Hepatocyte (in vitro differentiated cells): ENCODE data around the gene GRM1. TPM values are rescaled to one million over a fixed set of nuclear protein-coding genes. Genes with fewer than 3 reads are reported as not detected.

ENCODE experiments used
- DNase-seq: peaks from one replicate; pipeline ENCODE4 v3.0.0-alpha.2; 2016; ENCODE audit warnings: low spot score
- H2AFZ ChIP-seq: fragments of 200-600 bp; sonication (generic); 2 replicates; pipeline ENCODE4 v1.6.0; 2016; ENCODE audit warnings: antibody characterized with exemption, mild to moderate bottlenecking
- H3K27ac ChIP-seq: fragments of 200-600 bp; sonication (generic); 2 replicates; pipeline ENCODE4 v1.5.1; 2016; ENCODE audit warnings: mild to moderate bottlenecking
- H3K27me3 ChIP-seq: fragments of 200-600 bp; sonication (generic); 2 replicates; pipeline ENCODE4 v1.6.1; 2016
- H3K36me3 ChIP-seq: fragments of 200-600 bp; sonication (generic); replicated peaks from 2 replicates; pipeline ENCODE4 v1.5.1; 2016; ENCODE audit warnings: low read depth; ENCODE audit not compliant: insufficient read depth
- H3K4me1 ChIP-seq: fragments of 200-600 bp; sonication (generic); 2 replicates; pipeline ENCODE4 v1.5.1; 2016; ENCODE audit warnings: mild to moderate bottlenecking, moderate library complexity; ENCODE audit not compliant: insufficient read depth
- H3K4me2 ChIP-seq: fragments of 200-600 bp; sonication (generic); 2 replicates; pipeline ENCODE4 v1.6.0; 2016
- H3K4me3 ChIP-seq: fragments of 200-600 bp; sonication (generic); 2 replicates; pipeline ENCODE4 v1.5.1; 2016; ENCODE audit warnings: mild to moderate bottlenecking
- H3K79me2 ChIP-seq: fragments of 200-600 bp; sonication (generic); 2 replicates; pipeline ENCODE4 v1.6.0; 2017; ENCODE audit warnings: mild to moderate bottlenecking
- H3K9me2 ChIP-seq: fragments of 200-600 bp; sonication (generic); replicated peaks from 2 replicates; pipeline ENCODE4 v1.6.0; 2017; ENCODE audit warnings: mild to moderate bottlenecking; ENCODE audit not compliant: insufficient read depth
- H3K9me3 ChIP-seq: fragments of 200-600 bp; sonication (generic); 2 replicates; pipeline ENCODE4 v1.5.1; 2016; ENCODE audit warnings: low read depth, mild to moderate bottlenecking
- H4K20me1 ChIP-seq: fragments of 200-600 bp; sonication (generic); 2 replicates; pipeline ENCODE4 v1.6.0; 2016; ENCODE audit warnings: mild to moderate bottlenecking; ENCODE audit not compliant: insufficient read depth, poor library complexity, severe bottlenecking
- CTCF ChIP-seq: fragments of 200-600 bp; sonication (generic); IDR thresholded peaks from 2 replicates; pipeline ENCODE4 v1.5.1; 2016; ENCODE audit warnings: antibody characterized with exemption, mild to moderate bottlenecking; ENCODE audit not compliant: poor library complexity
- EZH2 ChIP-seq: fragments of 200-600 bp; sonication (generic); IDR thresholded peaks from 2 replicates; pipeline ENCODE4 v1.6.1; 2016; ENCODE audit warnings: antibody characterized with exemption, mild to moderate bottlenecking, borderline replicate concordance
- EZH2phosphoT487 ChIP-seq: fragments of 200-600 bp; sonication (generic); IDR thresholded peaks from one replicate; pipeline ENCODE4 v1.6.1; 2018; ENCODE audit warnings: antibody characterized with exemption, mild to moderate bottlenecking, low read depth, moderate library complexity; ENCODE audit not compliant: unreplicated experiment, severe bottlenecking
- WGBS: methylation state at CpG from one replicate; pipeline ENCODE4 v1.1.6; 2016; ENCODE audit warnings: low lambda C conversion rate; ENCODE audit errors: missing lambda C conversion rate; 5-methylcytosine and 5-hydroxymethylcytosine counted together
- polyA plus RNA-seq: library from polyadenylated mRNA; unstranded; fragments of >200 nt; fragmentation: Nextera tagmentation; extraction: Ambion mirVana; gene quantifications from 2 replicates; pipeline ENCODE4 v1.2.1, GENCODE V29; 2016
- total RNA-seq: library from RNA; depleted of rRNA; stranded (reverse); fragments of >200 nt; gene quantifications from 2 replicates; pipeline ENCODE4 v1.2.3, GENCODE V29; 2014

GRM1 gene
- total and polyA plus RNA-seq, 2 experiments from 2014 or later, result 0.17 TPM; not detected in 1

GRCh38 chr6:146169872-146170271, 141.0 kb downstream of the GRM1 start:
- H2AFZ ChIP-seq, result no peak overlapping the region
- 83% methylated on average over 1 of the region's 1 CpG for WGBS

GRCh38 chr6:146177785-146178184, 148.9 kb downstream of the GRM1 start:
- Histone ChIP-seq H3K9me3 (no peaks in the 10 kb centered on the region), H3K9me2 (no peaks in the 10 kb centered on the region), H3K36me3 (no peaks in the 10 kb centered on the region), H3K27me3 (no peaks in the 10 kb centered on the region), H2AFZ (no peak overlapping the region), H3K4me2 (no peak overlapping the region), H3K4me3 (no peak overlapping the region), H3K4me1 (no peaks in the 10 kb centered on the region), H4K20me1 (no peaks in the 10 kb centered on the region), H3K79me2 (no peaks in the 10 kb centered on the region), H3K27ac (no peak overlapping the region)
- no peak for DNase-seq
- TF ChIP-seq EZH2 (no peak), EZH2phosphoT487 (no peak), CTCF (no peak)
- WGBS, result 94% methylated on average over 1 of the region's 1 CpG

More at GRCh38 chr6:146169872-146170271, 141.0 kb downstream of the GRM1 start:
- H4K20me1 ChIP-seq, result no peaks in the 10 kb centered on the region
- H3K9me2 ChIP-seq, result no peaks in the 10 kb centered on the region
- no peaks in the 10 kb centered on the region for H3K9me3 ChIP-seq
- no peak for DNase-seq
- H3K4me2 ChIP-seq, result no peak overlapping the region
- no peak for TF ChIP-seq EZH2
- TF ChIP-seq EZH2phosphoT487, result no peak
- TF ChIP-seq CTCF, result no peak
- no peaks in the 10 kb centered on the region for H3K4me1 ChIP-seq
- H3K36me3 ChIP-seq, result no peaks in the 10 kb centered on the region
- no peak overlapping the region for H3K4me3 ChIP-seq
- no peaks in the 10 kb centered on the region for H3K79me2 ChIP-seq
- H3K27me3 ChIP-seq, result no peaks in the 10 kb centered on the region
- no peak overlapping the region for H3K27ac ChIP-seq

- Histone ChIP-seq H3K4me2 (no peak overlapping the region), H3K27me3 (no peaks in the 10 kb centered on the region), H2AFZ (no peak overlapping the region), H3K9me3 (no peaks in the 10 kb centered on the region), H3K79me2 (no peaks in the 10 kb centered on the region), H3K4me1 (no peaks in the 10 kb centered on the region), H3K36me3 (no peaks in the 10 kb centered on the region), H3K4me3 (no peak overlapping the region), H4K20me1 (no peaks in the 10 kb centered on the region), H3K27ac (no peak overlapping the region), H3K9me2 (no peaks in the 10 kb centered on the region)
- 41% methylated on average over 1 of the region's 1 CpG for WGBS
- no peak for TF ChIP-seq CTCF
- no peak for TF ChIP-seq EZH2
- TF ChIP-seq EZH2phosphoT487, result no peak
- DNase-seq, result no peak
These were observed 155.0 kb downstream of the GRM1 start for GRCh38 chr6:146183831-146184230.

- no peaks in the 10 kb centered on the region for H3K4me1 ChIP-seq
- H3K27ac ChIP-seq, result no peak overlapping the region
- no peak overlapping the region for H3K4me2 ChIP-seq
- no peaks in the 10 kb centered on the region for H3K79me2 ChIP-seq
- TF ChIP-seq EZH2 (no peak), EZH2phosphoT487 (no peak), CTCF (no peak)
- WGBS, result 83% methylated on average over 1 of the region's 1 CpG
- H3K9me2 ChIP-seq, result no peaks in the 10 kb centered on the region
- H3K9me3 ChIP-seq, result no peaks in the 10 kb centered on the region
- H2AFZ ChIP-seq, result no peak overlapping the region
- no peaks in the 10 kb centered on the region for H4K20me1 ChIP-seq
- no peak overlapping the region for H3K4me3 ChIP-seq
- DNase-seq, result no peak
- no peaks in the 10 kb centered on the region for H3K36me3 ChIP-seq
- H3K27me3 ChIP-seq, result no peaks in the 10 kb centered on the region
These were observed 155.8 kb downstream of the GRM1 start for GRCh38 chr6:146184701-146185100.
